Fibroblast of the aortic adventitia (primary cell): ENCODE measurements around the gene CCDC47. TPM values are rescaled to one million over a fixed set of nuclear protein-coding genes. Genes with fewer than 3 reads are reported as not detected.

Experiments
- DNase-seq: peaks from one replicate; pipeline ENCODE4 v3.0.0-alpha.2; 2010; ENCODE audit warnings: low read depth
- H3K4me3 ChIP-seq: 2 replicates; pipeline ENCODE4 v1.5.1; 2011; ENCODE audit warnings: low read depth, mild to moderate bottlenecking, control low read depth, low read length, moderate library complexity
- CTCF ChIP-seq: IDR thresholded peaks from 2 replicates; pipeline ENCODE4 v1.5.1; 2011; ENCODE audit warnings: mild to moderate bottlenecking, low read length, control low read depth, inconsistent platforms; ENCODE audit not compliant: insufficient read depth
- total RNA-seq: library from RNA; depleted of rRNA; stranded (reverse); fragments of >200 nt; gene quantifications from 2 replicates; pipeline ENCODE4 v1.2.3, GENCODE V29; 2012; ENCODE audit warnings: low replicate concordance

Gene CCDC47
- total RNA-seq, 1 donor: 70.2 TPM

DNA sequence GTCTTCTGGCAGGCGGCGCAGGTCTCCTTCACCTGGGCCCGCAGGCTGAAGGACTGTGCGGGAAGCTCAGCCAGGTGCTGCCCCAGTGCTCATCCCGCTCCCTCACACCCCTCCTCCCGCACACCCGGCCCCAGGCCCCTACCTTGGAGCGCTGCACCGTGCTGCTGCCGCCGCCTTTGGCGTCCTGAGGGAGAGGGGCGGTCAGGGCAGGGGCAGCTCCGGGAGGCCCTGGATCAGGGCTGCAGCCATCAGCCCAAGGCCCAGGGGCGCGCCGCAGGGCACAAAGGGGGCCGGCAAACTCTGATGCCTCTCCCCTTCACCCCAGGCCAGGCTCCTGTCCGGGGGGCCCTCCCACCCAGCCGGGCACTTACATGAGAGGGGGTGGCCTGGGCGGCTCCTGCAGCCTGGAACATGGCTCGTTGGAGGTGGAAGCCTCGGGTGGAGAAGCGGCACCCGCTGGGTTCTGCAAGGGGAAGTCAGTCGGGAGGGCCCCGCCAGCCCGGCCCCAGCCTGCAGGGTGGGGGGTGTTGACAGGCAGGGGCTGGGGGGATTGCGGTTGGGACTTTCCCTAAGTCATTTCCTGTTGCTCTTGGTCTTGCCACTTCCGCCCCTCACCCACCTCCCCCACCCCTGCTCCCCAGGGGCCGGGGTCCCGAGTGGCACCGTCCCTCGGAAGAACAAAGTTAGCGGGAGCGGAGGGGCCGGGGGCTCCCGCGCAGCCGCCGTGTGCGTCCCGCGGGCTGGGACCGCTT is 74.3 kb downstream of the CCDC47 start:
- DNase-seq: no peak
- peak overlapping the region; percentile 64 for H3K4me3 ChIP-seq
- TF ChIP-seq CTCF: no peak

- TF ChIP-seq CTCF: no peak
- no peak for DNase-seq
- H3K4me3 ChIP-seq: peak overlapping the region; percentile 64
These were observed 75.0 kb downstream of the CCDC47 start for GRCh38 chr17:63698381-63698885.

- peak; percentile 41 for TF ChIP-seq CTCF
These were observed 75.8 kb downstream of the CCDC47 start for GRCh38 chr17:63697341-63698286.

GRCh38 chr17:63696381-63696961 is 76.9 kb downstream of the CCDC47 start:
- no peak overlapping the region for H3K4me3 ChIP-seq
- peak; percentile 28 for DNase-seq
- TF ChIP-seq CTCF: peak; percentile 43

More at GRCh38 chr17:63697341-63698286, 75.8 kb downstream of the CCDC47 start:
- peak; percentile 25 for DNase-seq
- H3K4me3 ChIP-seq: no peak overlapping the region

- no peak overlapping the region for H3K4me3 ChIP-seq
- TF ChIP-seq CTCF: no peak
- no peak for DNase-seq
These were observed 77.5 kb downstream of the CCDC47 start for GRCh38 chr17:63695889-63696288.

Other genes with a start within 250 kb of the CCDC47 start
- gene DCAF7, start 223.1 kb downstream of the CCDC47 start, total RNA-seq: 28.5 and 31.5 TPM in 2 replicates
- 16.1 and 20.3 TPM in 2 replicates for gene TACO1, start 172.7 kb downstream of the CCDC47 start, total RNA-seq
- gene MAP3K3, start 151.2 kb downstream of the CCDC47 start, total RNA-seq: 25.0 and 37.4 TPM in 2 replicates
- 2.8 and 10.9 TPM in 2 replicates for gene LIMD2, start 73.5 kb downstream of the CCDC47 start, total RNA-seq
- 36.4 and 39.5 TPM in 2 replicates for gene STRADA, start 31.8 kb downstream of the CCDC47 start, total RNA-seq
- 76.3 and 157 TPM in 2 replicates for gene DDX42, start 573 bp upstream of the CCDC47 start, total RNA-seq
- 60.9 and 68.2 TPM in 2 replicates for gene PSMC5, start 53.8 kb upstream of the CCDC47 start, total RNA-seq
- gene FTSJ3, start 54.1 kb upstream of the CCDC47 start, total RNA-seq: 39.8 and 80.7 TPM in 2 replicates
- gene SMARCD2, start 69.1 kb upstream of the CCDC47 start, total RNA-seq: 33.9 and 50.1 TPM in 2 replicates
- not detected in 2 replicates for gene CSH2, start 100.1 kb upstream of the CCDC47 start, total RNA-seq
- not detected in 2 replicates for gene GH2, start 108.3 kb upstream of the CCDC47 start, total RNA-seq
- gene CSH1, start 123.0 kb upstream of the CCDC47 start, total RNA-seq: not detected in 2 replicates
- not detected in 2 replicates for gene CSHL1, start 137.7 kb upstream of the CCDC47 start, total RNA-seq
- not detected in 2 replicates for gene GH1, start 145.2 kb upstream of the CCDC47 start, total RNA-seq
- gene CD79B, start 158.7 kb upstream of the CCDC47 start, total RNA-seq: not detected in 2 replicates
- gene SCN4A, start 199.3 kb upstream of the CCDC47 start, total RNA-seq: 0.18 TPM in 1 of 2 replicates, not detected in the other
- gene PRR29, start 224.8 kb upstream of the CCDC47 start, total RNA-seq: 0.99 and 1.4 TPM in 2 replicates
- 2.6 and 3.0 TPM in 2 replicates for gene ICAM2, start 247.0 kb upstream of the CCDC47 start, total RNA-seq